Activated CD8-positive, alpha-beta memory T cell treated with anti-CD3 and anti-CD28 coated beads for 1 hour (primary cell): ENCODE measurements around the gene TBATA.

Experiments
- DNase-seq, 2 donors: peaks; one replicate each; pipeline ENCODE4 v3.0.0-alpha.2; 2020; ENCODE audit warnings: low read depth in 1 of 2; ENCODE audit errors: extremely low read depth in 1 of 2

TBATA gene

DNA sequence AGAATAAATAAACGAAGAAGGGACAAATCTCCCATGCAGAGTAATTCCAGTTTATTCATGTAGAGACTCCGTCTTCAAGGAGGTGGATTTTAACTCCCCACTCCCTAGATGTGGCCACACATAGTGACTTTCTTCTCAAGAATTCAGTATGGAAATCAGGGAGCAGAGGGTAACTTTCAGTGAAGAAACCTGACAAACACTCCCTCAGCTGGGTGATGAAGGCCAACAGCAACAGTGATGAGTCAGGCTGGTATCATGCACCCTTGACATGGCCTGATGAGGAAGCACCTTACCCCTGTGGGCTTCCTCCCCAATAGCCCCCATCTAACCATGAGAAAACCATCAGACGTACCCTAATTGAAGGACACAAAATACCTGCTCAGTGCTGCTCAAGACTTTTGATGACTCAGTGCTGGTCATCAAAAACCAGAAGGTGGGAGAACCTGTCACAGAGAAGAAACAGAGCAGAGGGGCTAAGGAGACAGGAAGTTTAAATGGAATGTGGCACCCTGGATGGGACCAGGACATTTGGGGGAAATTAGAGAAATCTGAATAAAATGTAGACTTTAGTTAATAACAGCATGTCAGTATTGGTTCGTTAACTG is 62.3 kb downstream of the TBATA start:
- no peak for DNase-seq
